DOHH2 (cell line): ENCODE data around the gene GORASP1.

Source experiments
- H3F3A ChIP-seq: fragments of 200-600 bp; sonication (generic), shearing (Covaris generic); 2 replicates; pipeline ENCODE4 v1.6.0; 2016; ENCODE audit warnings: antibody characterized with exemption, mild to moderate bottlenecking; ENCODE audit not compliant: control insufficient read depth, insufficient read depth
- H3K27ac ChIP-seq: fragments of 200-600 bp; sonication (generic); 2 replicates; pipeline ENCODE4 v1.5.1; 2014; ENCODE audit warnings: low read depth, mild to moderate bottlenecking, low read length, moderate library complexity
- H3K27me3 ChIP-seq: fragments of 200-600 bp; sonication (generic); 2 replicates; pipeline ENCODE4 v1.6.1; 2014; ENCODE audit warnings: mild to moderate bottlenecking, low read length, mixed read lengths; ENCODE audit not compliant: control insufficient read depth
- H3K36me3 ChIP-seq: fragments of 200-600 bp; sonication (generic); 2 replicates; pipeline ENCODE4 v1.6.1; 2014; ENCODE audit warnings: mild to moderate bottlenecking, low read length, moderate library complexity, mixed read lengths; ENCODE audit not compliant: control insufficient read depth
- H3K4me1 ChIP-seq: fragments of 200-600 bp; sonication (generic); 2 replicates; pipeline ENCODE4 v1.6.1; 2014; ENCODE audit warnings: mild to moderate bottlenecking, low read length, mixed read lengths; ENCODE audit not compliant: control insufficient read depth
- H3K4me2 ChIP-seq: fragments of 200-600 bp; sonication (generic); 2 replicates; pipeline ENCODE4 v1.6.0; 2014; ENCODE audit warnings: mild to moderate bottlenecking, low read length, moderate library complexity
- H3K4me3 ChIP-seq: fragments of 200-600 bp; sonication (generic); 2 replicates; pipeline ENCODE4 v1.5.1; 2014; ENCODE audit warnings: mild to moderate bottlenecking, low read length, mixed read lengths
- H3K79me2 ChIP-seq: fragments of 200-600 bp; sonication (generic); 2 replicates; pipeline ENCODE4 v1.6.1; 2014; ENCODE audit warnings: mild to moderate bottlenecking, low read length, mixed read lengths; ENCODE audit not compliant: control insufficient read depth
- H3K9me2 ChIP-seq: fragments of 200-600 bp; sonication (generic); replicated peaks from 2 replicates; pipeline ENCODE4 v1.6.1; 2014; ENCODE audit warnings: mild to moderate bottlenecking, low read length, mixed read lengths; ENCODE audit not compliant: control insufficient read depth
- H3K9me3 ChIP-seq: fragments of 200-600 bp; sonication (generic); 2 replicates; pipeline ENCODE4 v1.6.1; 2014; ENCODE audit warnings: antibody characterized with exemption, low read length, mixed read lengths; ENCODE audit not compliant: control insufficient read depth, insufficient read depth
- H4K20me1 ChIP-seq: fragments of 200-600 bp; sonication (generic); 2 replicates; pipeline ENCODE4 v1.6.0; 2014; ENCODE audit warnings: low read depth, mild to moderate bottlenecking, antibody characterized with exemption, low read length, moderate library complexity; ENCODE audit not compliant: control insufficient read depth, insufficient read depth
- CTCF ChIP-seq: fragments of 200-600 bp; sonication (generic); IDR thresholded peaks from one replicate; pipeline ENCODE4 v1.5.1; 2014; ENCODE audit warnings: antibody characterized with exemption, mild to moderate bottlenecking, low read depth, low read length; ENCODE audit not compliant: poor library complexity, severe bottlenecking
- EZH2phosphoT487 ChIP-seq: fragments of 200-600 bp; sonication (generic); IDR thresholded peaks from 2 replicates; pipeline ENCODE4 v1.6.1; 2017; ENCODE audit warnings: borderline replicate concordance, mild to moderate bottlenecking, antibody characterized with exemption, low read length, moderate library complexity, mixed read lengths

Gene GORASP1

GRCh38 chr3:39109086-39109485, 1.7 kb upstream of the GORASP1 start:
- no peak overlapping the region for H3K4me3 ChIP-seq
- H3F3A ChIP-seq = peaks cover 17% of the 10 kb centered on the region
- H3K79me2 ChIP-seq = peaks cover 33% of the 10 kb centered on the region
- H3K36me3 ChIP-seq = no peaks in the 10 kb centered on the region
- no peaks in the 10 kb centered on the region for H3K9me3 ChIP-seq
- TF ChIP-seq CTCF = no peak
- TF ChIP-seq EZH2phosphoT487 = no peak
- peak overlapping the region; percentile 73; the same call in 1 of the 2 replicates for H3K4me2 ChIP-seq
- H3K4me1 ChIP-seq = peaks cover 46% of the 10 kb centered on the region
- H4K20me1 ChIP-seq = no peaks in the 10 kb centered on the region
- no peaks in the 10 kb centered on the region for H3K9me2 ChIP-seq
- no peaks in the 10 kb centered on the region for H3K27me3 ChIP-seq
- H3K27ac ChIP-seq = peak overlapping the region; percentile 58

DNA sequence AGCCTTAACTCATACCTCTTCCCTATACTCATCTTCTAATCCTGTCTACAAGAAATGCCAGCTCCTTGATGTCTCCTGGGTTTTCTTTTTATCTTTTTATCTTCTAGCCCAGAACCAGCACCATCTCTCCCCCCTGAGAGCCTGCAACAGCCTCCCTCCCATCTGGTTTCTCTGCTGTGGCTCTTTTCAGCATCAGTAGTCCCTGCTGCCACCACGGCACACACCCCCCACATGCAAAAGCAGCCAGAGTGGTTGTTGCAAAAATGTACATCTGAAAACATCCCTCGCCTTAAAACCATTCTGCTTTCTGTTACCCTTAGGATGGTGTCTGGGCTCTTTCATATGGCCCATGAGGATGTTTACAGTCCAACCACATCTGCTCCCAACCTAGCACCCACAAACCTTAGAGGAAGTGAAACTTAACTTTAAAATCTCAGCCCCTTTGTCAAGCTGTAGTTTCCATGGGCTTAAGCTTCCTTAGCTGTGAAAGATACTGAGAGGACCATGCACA, 828 bp upstream of the GORASP1 start:
- H3K9me2 ChIP-seq = no peaks in the 10 kb centered on the region
- peak overlapping the region; percentile 73 for H3K4me2 ChIP-seq
- no peaks in the 10 kb centered on the region for H3K9me3 ChIP-seq
- H3K27me3 ChIP-seq = no peaks in the 10 kb centered on the region
- TF ChIP-seq EZH2phosphoT487 = no peak
- no peak for TF ChIP-seq CTCF
- peak overlapping the region; percentile 58 for H3K27ac ChIP-seq
- peaks cover 33% of the 10 kb centered on the region for H3K79me2 ChIP-seq
- H3K4me3 ChIP-seq = peak overlapping the region; percentile 95
- no peaks in the 10 kb centered on the region for H3K36me3 ChIP-seq
- peaks cover 48% of the 10 kb centered on the region for H3K4me1 ChIP-seq
- H4K20me1 ChIP-seq = no peaks in the 10 kb centered on the region
- H3F3A ChIP-seq = peaks cover 17% of the 10 kb centered on the region

- peaks cover 17% of the 10 kb centered on the region for H3F3A ChIP-seq
- no peaks in the 10 kb centered on the region for H3K36me3 ChIP-seq
- peaks cover 51% of the 10 kb centered on the region for H3K4me1 ChIP-seq
- 0 out of 2 replicates have a peak overlapping the region, but pooled peaks have one; percentile 58 for H3K27ac ChIP-seq
- H3K79me2 ChIP-seq = peaks cover 33% of the 10 kb centered on the region
- no peaks in the 10 kb centered on the region for H3K27me3 ChIP-seq
- TF ChIP-seq EZH2phosphoT487 (no peak), CTCF (no peak)
- H3K4me3 ChIP-seq = peak overlapping the region; percentile 95
- no peaks in the 10 kb centered on the region for H3K9me2 ChIP-seq
- peak overlapping the region; percentile 73 for H3K4me2 ChIP-seq
- no peaks in the 10 kb centered on the region for H3K9me3 ChIP-seq
- H4K20me1 ChIP-seq = no peaks in the 10 kb centered on the region
These were observed 508 bp downstream of the GORASP1 start for GRCh38 chr3:39106851-39107387.
